Activated naive CD8-positive, alpha-beta T cell treated with anti-CD3 and anti-CD28 coated beads, Interleukin-2, amount 50 U/mL, for 24 hours (primary cell): ENCODE measurements around the gene SCAANT1.

Experiments
- ATAC-seq: fragments of 150-1000 bp; cut with Tn5 transposase; one replicate; pipeline ENCODE4 v1.10.0; 2021
- DNase-seq: peaks from one replicate; pipeline ENCODE4 v3.0.0; 2021
- H3K27ac Mint-ChIP-seq: one replicate; pipeline ENCODE4 v1.8.0; 2021; ENCODE audit warnings: mild to moderate bottlenecking, mixed read lengths
- H3K27me3 Mint-ChIP-seq: one replicate; pipeline ENCODE4 v1.8.0; 2021; ENCODE audit warnings: mixed read lengths
- H3K36me3 Mint-ChIP-seq: one replicate; pipeline ENCODE4 v1.8.0; 2021; ENCODE audit warnings: low read depth, mixed read lengths
- H3K4me1 Mint-ChIP-seq: one replicate; pipeline ENCODE4 v1.8.0; 2021; ENCODE audit warnings: mixed read lengths
- H3K4me3 Mint-ChIP-seq: one replicate; pipeline ENCODE4 v1.8.0; 2021; ENCODE audit warnings: mild to moderate bottlenecking, moderate library complexity, mixed read lengths
- H3K9me3 Mint-ChIP-seq: one replicate; pipeline ENCODE4 v1.8.0; 2021; ENCODE audit warnings: mixed read lengths

Gene SCAANT1

GRCh38 chr3:63920001-63920400 is 7.8 kb upstream of the SCAANT1 start:
- H3K27ac Mint-ChIP-seq: no peak overlapping the region
- H3K27me3 Mint-ChIP-seq: no peaks in the 10 kb centered on the region
- H3K4me3 Mint-ChIP-seq: no peak overlapping the region
- H3K36me3 Mint-ChIP-seq: peaks cover 73% of the 10 kb centered on the region
- ATAC-seq: no peak
- H3K4me1 Mint-ChIP-seq: peaks cover 64% of the 10 kb centered on the region
- no peaks in the 10 kb centered on the region for H3K9me3 Mint-ChIP-seq
- no peak for DNase-seq

- Mint-ChIP-seq H3K4me3 (no peak overlapping the region), H3K9me3 (no peaks in the 10 kb centered on the region), H3K4me1 (peaks cover 66% of the 10 kb centered on the region), H3K36me3 (peaks cover 71% of the 10 kb centered on the region), H3K27me3 (no peaks in the 10 kb centered on the region), H3K27ac (no peak overlapping the region)
- DNase-seq (no peak), ATAC-seq (no peak)
Observed at GRCh38 chr3:63918321-63918720, 6.1 kb upstream of the SCAANT1 start.

GRCh38 chr3:63914312-63914711 is 2.1 kb upstream of the SCAANT1 start:
- no peak overlapping the region for H3K27ac Mint-ChIP-seq
- H3K9me3 Mint-ChIP-seq: no peaks in the 10 kb centered on the region
- ATAC-seq: no peak
- H3K36me3 Mint-ChIP-seq: peaks cover 51% of the 10 kb centered on the region
- H3K4me1 Mint-ChIP-seq: peaks cover 67% of the 10 kb centered on the region
- DNase-seq: no peak
- peak overlapping the region; percentile 87 for H3K4me3 Mint-ChIP-seq
- H3K27me3 Mint-ChIP-seq: no peaks in the 10 kb centered on the region

GRCh38 chr3:63912768-63913588 is 795 bp upstream of the SCAANT1 start:
- peak; percentile 50 for ATAC-seq
- H3K4me3 Mint-ChIP-seq: peak overlapping the region; percentile 87
- H3K27ac Mint-ChIP-seq: peak overlapping the region; percentile 87
- no peaks in the 10 kb centered on the region for H3K27me3 Mint-ChIP-seq
- H3K9me3 Mint-ChIP-seq: no peaks in the 10 kb centered on the region
- peaks cover 64% of the 10 kb centered on the region for H3K4me1 Mint-ChIP-seq
- peak; percentile 55 for DNase-seq
- H3K36me3 Mint-ChIP-seq: peaks cover 42% of the 10 kb centered on the region

GRCh38 chr3:63911509-63911872 is 692 bp downstream of the SCAANT1 start:
- H3K36me3 Mint-ChIP-seq: peaks cover 28% of the 10 kb centered on the region
- H3K27ac Mint-ChIP-seq: peak overlapping the region; percentile 95
- ATAC-seq: peak; percentile 26
- peaks cover 53% of the 10 kb centered on the region for H3K4me1 Mint-ChIP-seq
- no peak for DNase-seq
- H3K4me3 Mint-ChIP-seq: peak overlapping the region; percentile 90
- H3K9me3 Mint-ChIP-seq: no peaks in the 10 kb centered on the region
- no peaks in the 10 kb centered on the region for H3K27me3 Mint-ChIP-seq

GRCh38 chr3:63910891-63911290 is 1.3 kb downstream of the SCAANT1 start:
- H3K9me3 Mint-ChIP-seq: no peaks in the 10 kb centered on the region
- peaks cover 22% of the 10 kb centered on the region for H3K36me3 Mint-ChIP-seq
- H3K27me3 Mint-ChIP-seq: no peaks in the 10 kb centered on the region
- H3K4me1 Mint-ChIP-seq: peaks cover 47% of the 10 kb centered on the region
- ATAC-seq (no peak), DNase-seq (no peak)
- H3K27ac Mint-ChIP-seq: peak overlapping the region; percentile 95
- H3K4me3 Mint-ChIP-seq: peak overlapping the region; percentile 90

GRCh38 chr3:63910001-63910400 is 2.2 kb downstream of the SCAANT1 start:
- H3K9me3 Mint-ChIP-seq: no peaks in the 10 kb centered on the region
- H3K4me3 Mint-ChIP-seq: no peak overlapping the region
- no peak for ATAC-seq
- H3K27ac Mint-ChIP-seq: no peak overlapping the region
- peaks cover 17% of the 10 kb centered on the region for H3K36me3 Mint-ChIP-seq
- H3K4me1 Mint-ChIP-seq: peaks cover 42% of the 10 kb centered on the region
- no peak for DNase-seq
- no peaks in the 10 kb centered on the region for H3K27me3 Mint-ChIP-seq

- DNase-seq (no peak), ATAC-seq (no peak)
- Mint-ChIP-seq H3K4me3 (no peak overlapping the region), H3K4me1 (peaks cover 39% of the 10 kb centered on the region), H3K9me3 (no peaks in the 10 kb centered on the region), H3K27ac (no peak overlapping the region), H3K27me3 (no peaks in the 10 kb centered on the region), H3K36me3 (peaks cover 17% of the 10 kb centered on the region)
Observed at GRCh38 chr3:63909431-63909830, 2.8 kb downstream of the SCAANT1 start.

- Mint-ChIP-seq H3K4me1 (peaks cover 32% of the 10 kb centered on the region), H3K9me3 (no peaks in the 10 kb centered on the region), H3K27me3 (no peaks in the 10 kb centered on the region), H3K27ac (no peak overlapping the region), H3K4me3 (no peak overlapping the region), H3K36me3 (peaks cover 13% of the 10 kb centered on the region)
- DNase-seq (no peak), ATAC-seq (no peak)
Observed at GRCh38 chr3:63908776-63909175, 3.4 kb downstream of the SCAANT1 start.

GRCh38 chr3:63908081-63908736 is 4.0 kb downstream of the SCAANT1 start:
- Mint-ChIP-seq H3K27ac (no peak overlapping the region), H3K36me3 (peaks cover 8% of the 10 kb centered on the region)
- DNase-seq: no peak

GRCh38 chr3:63905731-63906620 is 6.2 kb downstream of the SCAANT1 start:
- no peak for ATAC-seq
- H3K36me3 Mint-ChIP-seq: peaks cover 15% of the 10 kb centered on the region

More at GRCh38 chr3:63908081-63908736, 4.0 kb downstream of the SCAANT1 start:
- peaks cover 27% of the 10 kb centered on the region for H3K4me1 Mint-ChIP-seq
- no peak for ATAC-seq
- no peaks in the 10 kb centered on the region for H3K9me3 Mint-ChIP-seq
- H3K27me3 Mint-ChIP-seq: no peaks in the 10 kb centered on the region
- no peak overlapping the region for H3K4me3 Mint-ChIP-seq

GRCh38 chr3:63900459-63900858 is 11.7 kb downstream of the SCAANT1 start:
- peaks cover 35% of the 10 kb centered on the region for H3K36me3 Mint-ChIP-seq
- H3K9me3 Mint-ChIP-seq: peaks cover 4% of the 10 kb centered on the region
- H3K4me3 Mint-ChIP-seq: no peak overlapping the region
- H3K27ac Mint-ChIP-seq: no peak overlapping the region
- ATAC-seq (no peak), DNase-seq (no peak)
- H3K4me1 Mint-ChIP-seq: peaks cover 38% of the 10 kb centered on the region
- H3K27me3 Mint-ChIP-seq: no peaks in the 10 kb centered on the region

More at GRCh38 chr3:63905731-63906620, 6.2 kb downstream of the SCAANT1 start:
- no peak for DNase-seq
- H3K9me3 Mint-ChIP-seq: peaks cover 4% of the 10 kb centered on the region
- no peak overlapping the region for H3K4me3 Mint-ChIP-seq
- H3K27me3 Mint-ChIP-seq: no peaks in the 10 kb centered on the region
- H3K4me1 Mint-ChIP-seq: peaks cover 21% of the 10 kb centered on the region
- H3K27ac Mint-ChIP-seq: no peak overlapping the region

GRCh38 chr3:63900010-63900409 is 12.2 kb downstream of the SCAANT1 start:
- H3K4me3 Mint-ChIP-seq: no peak overlapping the region
- peaks cover 35% of the 10 kb centered on the region for H3K36me3 Mint-ChIP-seq
- ATAC-seq: no peak
- DNase-seq: no peak
- peaks cover 4% of the 10 kb centered on the region for H3K9me3 Mint-ChIP-seq
- peaks cover 42% of the 10 kb centered on the region for H3K4me1 Mint-ChIP-seq
- H3K27me3 Mint-ChIP-seq: no peaks in the 10 kb centered on the region
- no peak overlapping the region for H3K27ac Mint-ChIP-seq

GRCh38 chr3:63896332-63897030 is 15.7 kb downstream of the SCAANT1 start:
- no peak for DNase-seq
- no peaks in the 10 kb centered on the region for H3K27me3 Mint-ChIP-seq
- no peak overlapping the region for H3K4me3 Mint-ChIP-seq
- no peak overlapping the region for H3K27ac Mint-ChIP-seq
- H3K36me3 Mint-ChIP-seq: peaks cover 35% of the 10 kb centered on the region
- H3K4me1 Mint-ChIP-seq: peaks cover 48% of the 10 kb centered on the region
- H3K9me3 Mint-ChIP-seq: peaks cover 4% of the 10 kb centered on the region
- ATAC-seq: no peak
